Uterus (tissue), 2 donors: ENCODE data around the gene CNST.

ENCODE experiments used
- POLR2A ChIP-seq, 2 donors: fragments of 450-650 bp; IDR thresholded peaks; one replicate each; pipeline ENCODE4 v1.6.1; 2016; ENCODE audit warnings: antibody characterized with exemption in 2 of 2, mild to moderate bottlenecking in 1 of 2, moderate library complexity in 1 of 2
- TF ChIP-seq, protein P1 (sequence below), 4 experiments: fragments of 200-600 bp in 2 of 4; fragments of 450-650 bp in 2 of 4; sonication (generic) in 2 of 4; IDR thresholded peaks; one replicate each; pipeline ENCODE4 v1.5.1; 2016 to 2019; ENCODE audit warnings: antibody characterized with exemption in 4 of 4, mild to moderate bottlenecking in 2 of 4, moderate library complexity in 1 of 4

DNA sequence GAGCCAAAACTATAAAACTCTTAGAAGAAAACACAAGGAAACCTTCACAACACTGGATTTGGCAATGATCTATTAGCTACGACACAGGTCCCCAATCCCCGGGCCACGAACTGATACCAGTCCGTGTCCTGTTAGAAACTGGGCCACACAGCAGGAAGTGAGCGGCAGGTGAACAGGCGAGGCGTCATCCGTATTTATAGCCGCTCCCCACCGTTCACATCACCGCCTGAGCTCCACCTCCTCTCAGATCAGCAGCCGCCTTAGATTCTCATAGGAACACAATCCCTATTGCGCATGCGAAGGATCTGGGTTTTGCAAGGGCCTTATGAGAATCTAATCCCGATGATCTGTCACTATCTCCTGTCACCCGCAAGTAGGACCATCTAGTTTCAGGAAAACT is 12.1 kb upstream of the CNST start:
- TF ChIP-seq, protein P1, sequence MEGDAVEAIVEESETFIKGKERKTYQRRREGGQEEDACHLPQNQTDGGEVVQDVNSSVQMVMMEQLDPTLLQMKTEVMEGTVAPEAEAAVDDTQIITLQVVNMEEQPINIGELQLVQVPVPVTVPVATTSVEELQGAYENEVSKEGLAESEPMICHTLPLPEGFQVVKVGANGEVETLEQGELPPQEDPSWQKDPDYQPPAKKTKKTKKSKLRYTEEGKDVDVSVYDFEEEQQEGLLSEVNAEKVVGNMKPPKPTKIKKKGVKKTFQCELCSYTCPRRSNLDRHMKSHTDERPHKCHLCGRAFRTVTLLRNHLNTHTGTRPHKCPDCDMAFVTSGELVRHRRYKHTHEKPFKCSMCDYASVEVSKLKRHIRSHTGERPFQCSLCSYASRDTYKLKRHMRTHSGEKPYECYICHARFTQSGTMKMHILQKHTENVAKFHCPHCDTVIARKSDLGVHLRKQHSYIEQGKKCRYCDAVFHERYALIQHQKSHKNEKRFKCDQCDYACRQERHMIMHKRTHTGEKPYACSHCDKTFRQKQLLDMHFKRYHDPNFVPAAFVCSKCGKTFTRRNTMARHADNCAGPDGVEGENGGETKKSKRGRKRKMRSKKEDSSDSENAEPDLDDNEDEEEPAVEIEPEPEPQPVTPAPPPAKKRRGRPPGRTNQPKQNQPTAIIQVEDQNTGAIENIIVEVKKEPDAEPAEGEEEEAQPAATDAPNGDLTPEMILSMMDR (IDR thresholded peaks at IDR 0.05): no peak
- TF ChIP-seq POLR2A (IDR thresholded peaks at IDR 0.05): no peak
